Fibroblast of skin of left quadriceps (primary cell): ENCODE data around the gene HMGN2.

Source experiments
- DNase-seq, 2 experiments: peaks; one replicate each; pipeline ENCODE4 v3.0.0-alpha.2; 2013; ENCODE audit warnings: low read depth in 2 of 2

Gene HMGN2

GRCh38 chr1:26472320-26472900 is at the start of gene HMGN2:
Gene HMGN2, plus strand, starts transcription at chr1:26472440. Its CDS starts 173 bp downstream, at chr1:26472613.
- peak; percentile 74 to 79 for DNase-seq

- DNase-seq = no peak
These were observed 42.5 kb upstream of the HMGN2 start for GRCh38 chr1:26429721-26430120.

- DNase-seq = peak; percentile 96
These were observed 40.1 kb upstream of the HMGN2 start, which contains the start of gene DHDDS for GRCh38 chr1:26431979-26432695. Gene DHDDS, plus strand, starts transcription at chr1:26432321. Its CDS starts 625 bp downstream, at chr1:26432946.

- no peak for DNase-seq
These were observed 39.4 kb upstream of the HMGN2 start for GRCh38 chr1:26432793-26433192.

GRCh38 chr1:26434161-26434752 is 38.0 kb upstream of the HMGN2 start:
- no peak for DNase-seq

- no peak for DNase-seq
These were observed 34.2 kb upstream of the HMGN2 start for GRCh38 chr1:26438041-26438440.

GRCh38 chr1:26440259-26440658 is 32.0 kb upstream of the HMGN2 start:
- DNase-seq = no peak

- DNase-seq = no peak
These were observed 22.4 kb upstream of the HMGN2 start for GRCh38 chr1:26449868-26450267.

- DNase-seq = no peak
These were observed 21.3 kb upstream of the HMGN2 start for GRCh38 chr1:26450908-26451307.

GRCh38 chr1:26452459-26453183 is 19.6 kb upstream of the HMGN2 start:
- no peak for DNase-seq

- DNase-seq = no peak
These were observed 13.1 kb upstream of the HMGN2 start for GRCh38 chr1:26459148-26459547.

- DNase-seq = no peak
These were observed 12.6 kb upstream of the HMGN2 start for GRCh38 chr1:26459573-26460031.

- DNase-seq = no peak
These were observed 3.3 kb upstream of the HMGN2 start for GRCh38 chr1:26468911-26469310.

GRCh38 chr1:26469558-26469957 is 2.7 kb upstream of the HMGN2 start:
- no peak for DNase-seq

- DNase-seq = no peak
These were observed 1.3 kb upstream of the HMGN2 start for GRCh38 chr1:26470878-26471497.

GRCh38 chr1:26471498-26472319 is 531 bp upstream of the HMGN2 start:
- DNase-seq = peak; percentile 38 to 44

- DNase-seq = peak; percentile 87 to 88
These were observed 933 bp downstream of the HMGN2 start for GRCh38 chr1:26472901-26473845.

- no peak for DNase-seq
These were observed 2.6 kb downstream of the HMGN2 start for GRCh38 chr1:26474818-26475217.

- DNase-seq = no peak
These were observed 3.7 kb downstream of the HMGN2 start for GRCh38 chr1:26475989-26476388.

GRCh38 chr1:26476958-26477357 is 4.7 kb downstream of the HMGN2 start:
- no peak for DNase-seq
